BLaER1 treated with 17β-estradiol and CSF1 and Interleukin-3, amounts not matched to agents 10 nM and 100 nM (cell line): ENCODE results near the gene SIL1.

Source experiments
- H3K27ac ChIP-seq, 11 experiments: shearing (Covaris generic); formaldehyde crosslinking; 2 replicates each; pipeline ENCODE4 v1.8.1; 2022
- H3K27me3 ChIP-seq, 11 experiments: shearing (Covaris generic); formaldehyde crosslinking; 2 replicates each; pipeline ENCODE4 v1.8.1; 2022
- H3K36me3 ChIP-seq, 11 experiments: shearing (Covaris generic); formaldehyde crosslinking; 2 replicates each; pipeline ENCODE4 v1.8.1; 2022
- H3K4me1 ChIP-seq, 10 experiments: shearing (Covaris generic); formaldehyde crosslinking; 2 replicates each; pipeline ENCODE4 v1.8.1; 2022
- H3K4me2 ChIP-seq, 11 experiments: shearing (Covaris generic); formaldehyde crosslinking; 2 replicates each; pipeline ENCODE4 v1.8.1; 2022
- H3K4me3 ChIP-seq, 10 experiments: shearing (Covaris generic); formaldehyde crosslinking; 2 replicates each; pipeline ENCODE4 v1.8.1; 2022
- H3K9ac ChIP-seq, 11 experiments: shearing (Covaris generic); formaldehyde crosslinking; 2 replicates each; pipeline ENCODE4 v1.8.1; 2022
- H3K9me3 ChIP-seq, 11 experiments: shearing (Covaris generic); formaldehyde crosslinking; replicated peaks in 1 of 11; 2 replicates each; pipeline ENCODE4 v1.8.1; 2022
- H4K20me1 ChIP-seq, 11 experiments: shearing (Covaris generic); formaldehyde crosslinking; 2 replicates each; pipeline ENCODE4 v1.8.1; 2022
- Cebpa-rat ChIP-seq, 11 experiments: shearing (Covaris generic); IDR thresholded peaks; 2 replicates each; pipeline ENCODE4 v1.8.1; 2022

SIL1 gene

GRCh38 chr5:139004374-139005307, 193.5 kb downstream of the SIL1 start:
- Histone ChIP-seq H3K4me3 (no peak overlapping the region), H3K36me3 (peaks cover 0 to 20% (median 0%) of the 10 kb centered on the region in 11 experiments; a peak in 4 of 22 replicates), H3K9me3 (no peaks in the 10 kb centered on the region), H3K9ac (no peak overlapping the region), H3K27me3 (no peaks in the 10 kb centered on the region), H3K4me1 (no peaks in the 10 kb centered on the region), H4K20me1 (no peaks in the 10 kb centered on the region), H3K4me2 (no peak overlapping the region), H3K27ac (no peak overlapping the region)
- TF ChIP-seq Cebpa-rat (IDR thresholded peaks at IDR 0.05) = peak in 4 of 11 experiments; percentile 24 to 58 (median 38); a peak in 3 of 22 replicates

- no peaks in the 10 kb centered on the region for H3K27me3 ChIP-seq
These were observed 198.5 kb downstream of the SIL1 start for GRCh38 chr5:138999674-139000073.

GRCh38 chr5:138998521-138998920, 199.6 kb downstream of the SIL1 start:
- Histone ChIP-seq H3K4me2 (no peak overlapping the region), H4K20me1 (no peaks in the 10 kb centered on the region), H3K36me3 (peaks cover 0 to 50% (median 5%) of the 10 kb centered on the region in 11 experiments; a peak in 7 of 22 replicates), H3K9me3 (peaks cover 19 to 34% (median 25%) of the 10 kb centered on the region in 11 experiments), H3K27me3 (no peaks in the 10 kb centered on the region), H3K4me3 (no peak overlapping the region), H3K4me1 (no peaks in the 10 kb centered on the region), H3K27ac (no peak overlapping the region), H3K9ac (no peak overlapping the region)
- TF ChIP-seq Cebpa-rat (IDR thresholded peaks at IDR 0.05) = no peak

More at GRCh38 chr5:138999674-139000073, 198.5 kb downstream of the SIL1 start:
- H3K36me3 ChIP-seq = peaks cover 0 to 48% (median 5%) of the 10 kb centered on the region in 11 experiments; a peak in 7 of 22 replicates
- H3K4me1 ChIP-seq = no peaks in the 10 kb centered on the region
- H4K20me1 ChIP-seq = no peaks in the 10 kb centered on the region
- no peak for TF ChIP-seq Cebpa-rat (IDR thresholded peaks at IDR 0.05)
- no peak overlapping the region for H3K4me3 ChIP-seq
- no peak overlapping the region for H3K27ac ChIP-seq
- no peak overlapping the region for H3K4me2 ChIP-seq
- H3K9me3 ChIP-seq = peaks cover 19 to 34% (median 25%) of the 10 kb centered on the region in 11 experiments
- no peak overlapping the region for H3K9ac ChIP-seq

- Histone ChIP-seq H4K20me1 (no peaks in the 10 kb centered on the region), H3K4me2 (no peak overlapping the region), H3K4me1 (no peaks in the 10 kb centered on the region), H3K9ac (no peak overlapping the region), H3K36me3 (peaks cover 0 to 41% (median 5%) of the 10 kb centered on the region in 11 experiments; a peak in 6 of 22 replicates), H3K27ac (no peak overlapping the region), H3K4me3 (no peak overlapping the region), H3K27me3 (no peaks in the 10 kb centered on the region), H3K9me3 (peaks cover 19 to 34% (median 25%) of the 10 kb centered on the region in 11 experiments)
- TF ChIP-seq Cebpa-rat (IDR thresholded peaks at IDR 0.05) = no peak
These were observed 202.0 kb downstream of the SIL1 start for GRCh38 chr5:138996120-138996519.

GRCh38 chr5:138990986-138991590, 207.1 kb downstream of the SIL1 start:
- H3K4me2 ChIP-seq = no peak overlapping the region
- H3K4me1 ChIP-seq = no peaks in the 10 kb centered on the region
- TF ChIP-seq Cebpa-rat (IDR thresholded peaks at IDR 0.05) = no peak
- H3K36me3 ChIP-seq = peaks cover 0 to 25% (median 0%) of the 10 kb centered on the region in 11 experiments; a peak in 3 of 22 replicates
- H3K4me3 ChIP-seq = no peak overlapping the region
- H3K27me3 ChIP-seq = no peaks in the 10 kb centered on the region
- no peaks in the 10 kb centered on the region for H4K20me1 ChIP-seq
- H3K9ac ChIP-seq = no peak overlapping the region
- peaks cover 2 to 7% (median 3%) of the 10 kb centered on the region in 11 experiments; a peak in 17 of 22 replicates for H3K9me3 ChIP-seq
- no peak overlapping the region for H3K27ac ChIP-seq

- Histone ChIP-seq H3K9me3 (no peaks in the 10 kb centered on the region), H3K4me2 (no peak overlapping the region), H3K27ac (no peak overlapping the region), H3K9ac (no peak overlapping the region), H4K20me1 (no peaks in the 10 kb centered on the region), H3K4me1 (peaks cover 0 to 12% (median 9%) of the 10 kb centered on the region in 10 experiments; a peak in 9 of 20 replicates), H3K27me3 (no peaks in the 10 kb centered on the region), H3K4me3 (no peak overlapping the region), H3K36me3 (peaks cover 0 to 25% (median 0%) of the 10 kb centered on the region in 11 experiments; a peak in 3 of 22 replicates)
- TF ChIP-seq Cebpa-rat (IDR thresholded peaks at IDR 0.05) = no peak
These were observed 208.4 kb downstream of the SIL1 start for GRCh38 chr5:138989720-138990119.

- H4K20me1 ChIP-seq = no peaks in the 10 kb centered on the region
- peaks cover 0 to 24% (median 0%) of the 10 kb centered on the region in 11 experiments; a peak in 2 of 22 replicates for H3K36me3 ChIP-seq
- H3K4me2 ChIP-seq = no peak overlapping the region
- H3K9me3 ChIP-seq = no peaks in the 10 kb centered on the region
- H3K4me1 ChIP-seq = peaks cover 0 to 23% (median 15%) of the 10 kb centered on the region in 10 experiments; a peak in 11 of 20 replicates
- no peak overlapping the region for H3K27ac ChIP-seq
- TF ChIP-seq Cebpa-rat (IDR thresholded peaks at IDR 0.05) = no peak
- H3K4me3 ChIP-seq = no peak overlapping the region
- no peak overlapping the region for H3K9ac ChIP-seq
- no peaks in the 10 kb centered on the region for H3K27me3 ChIP-seq
These were observed 211.9 kb downstream of the SIL1 start for GRCh38 chr5:138986186-138986800.

- peaks cover 0 to 24% (median 0%) of the 10 kb centered on the region in 11 experiments; a peak in 2 of 22 replicates for H3K36me3 ChIP-seq
- peak overlapping the region in 5 of 11 experiments; percentile 1 to 27 (median 23); a peak in 4 of 22 replicates for H3K4me2 ChIP-seq
- TF ChIP-seq Cebpa-rat (IDR thresholded peaks at IDR 0.05) = no peak
- H3K9me3 ChIP-seq = no peaks in the 10 kb centered on the region
- H3K27ac ChIP-seq = no peak overlapping the region
- H3K4me1 ChIP-seq = peaks cover 0 to 26% (median 15%) of the 10 kb centered on the region in 10 experiments; a peak in 11 of 20 replicates
- H3K4me3 ChIP-seq = no peak overlapping the region
- no peaks in the 10 kb centered on the region for H3K27me3 ChIP-seq
- H3K9ac ChIP-seq = no peak overlapping the region
- H4K20me1 ChIP-seq = no peaks in the 10 kb centered on the region
These were observed 212.5 kb downstream of the SIL1 start for GRCh38 chr5:138985683-138986082.
